Activated CD4-positive, CD25-positive, alpha-beta regulatory T cell treated with anti-CD3 and anti-CD28 coated beads, Interleukin-2, amount 50 U/mL, for 72 hours (primary cell): Measurements from ENCODE around the gene BORCS6.
"Not testable (repeated sequence)": the region's sequence is repeated elsewhere in the genome, so short reads cannot be mapped to it uniquely, and the experiment has no call there.

Source experiments
- DNase-seq: peaks from one replicate; pipeline ENCODE4 v3.0.0; 2021

Gene BORCS6

DNA sequence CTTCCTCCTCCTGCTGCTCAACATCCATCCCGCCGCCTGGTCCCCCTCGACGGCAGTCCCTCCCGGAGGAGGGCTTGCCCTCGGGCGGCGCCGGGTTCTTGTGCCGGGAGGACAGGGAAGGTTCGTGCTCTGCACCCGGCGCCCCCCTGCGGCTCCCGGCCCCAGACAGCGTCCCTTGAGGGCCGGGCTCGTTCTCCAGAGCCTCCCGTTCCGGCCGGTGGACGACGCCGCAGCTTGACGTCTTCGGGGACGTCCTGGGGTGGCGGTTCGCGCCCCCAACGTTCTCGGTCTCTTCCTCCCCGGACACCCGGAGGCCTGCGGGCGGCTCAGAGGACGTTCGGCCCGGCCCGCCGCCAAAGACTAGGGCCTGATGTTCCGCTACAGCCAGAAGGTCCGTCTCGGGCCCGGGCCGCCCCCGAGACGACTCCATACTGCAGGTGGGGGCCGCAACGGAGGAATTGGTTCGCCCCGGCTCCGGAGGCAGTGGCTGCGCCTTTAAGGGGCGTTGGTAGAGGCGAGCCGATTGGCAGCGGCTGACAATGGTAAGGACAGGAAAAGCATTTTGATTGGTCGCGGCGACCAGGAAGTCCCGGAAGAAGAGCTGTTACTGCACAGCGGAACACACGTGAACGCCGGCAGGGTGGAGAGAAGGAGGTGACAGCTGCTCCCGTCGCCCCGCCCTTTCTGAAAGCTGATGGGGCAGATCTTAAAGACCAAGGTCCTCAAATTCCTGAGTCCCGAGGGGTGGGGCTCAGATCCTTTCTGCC, at the start of gene BORCS6:
Gene BORCS6, minus strand, starts transcription at position 470 of the 767 bp plus-strand sequence. Its CDS starts 40 bp downstream, at position 430.
- DNase-seq, result peak; percentile 88

DNA sequence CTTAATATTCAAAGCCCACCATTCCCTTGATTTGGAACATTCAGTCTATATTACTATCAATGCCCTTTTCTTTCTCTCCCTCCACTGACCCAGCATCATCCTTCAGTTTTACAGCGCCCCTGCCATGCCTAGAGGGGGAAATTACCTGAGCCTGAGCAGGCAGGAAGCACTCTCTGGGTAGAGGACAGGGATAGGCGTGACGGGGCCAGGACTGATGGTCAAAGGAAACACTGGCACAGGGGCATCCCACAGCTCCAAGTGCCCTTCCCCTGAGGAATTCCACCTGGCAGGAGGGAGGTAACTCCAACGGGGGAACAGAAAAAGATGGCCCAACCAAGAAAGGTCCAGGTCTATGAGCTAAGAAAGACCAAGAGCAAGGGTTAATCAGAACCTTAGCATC, 47.9 kb upstream of the BORCS6 start:
- DNase-seq, result no peak

DNA sequence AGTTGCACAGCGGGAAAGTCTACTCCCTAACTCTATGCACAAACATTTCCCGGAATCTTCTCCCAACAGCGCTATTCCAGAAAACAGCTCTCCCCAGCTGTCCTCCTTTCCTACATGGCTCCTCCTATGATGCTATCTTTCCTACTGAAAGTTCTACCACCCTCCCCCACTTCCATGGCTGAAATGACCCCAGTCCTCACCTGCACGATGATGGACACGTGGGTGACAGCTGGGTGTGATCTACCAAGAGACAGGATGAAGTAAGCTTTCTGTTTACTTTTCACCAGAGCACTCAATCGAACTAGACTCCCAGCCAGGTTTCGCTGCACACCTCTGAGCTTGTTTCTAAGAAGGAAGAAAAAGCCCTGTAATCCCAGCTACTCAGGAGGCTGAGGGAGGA, 47.2 kb upstream of the BORCS6 start:
- no peak for DNase-seq

DNA sequence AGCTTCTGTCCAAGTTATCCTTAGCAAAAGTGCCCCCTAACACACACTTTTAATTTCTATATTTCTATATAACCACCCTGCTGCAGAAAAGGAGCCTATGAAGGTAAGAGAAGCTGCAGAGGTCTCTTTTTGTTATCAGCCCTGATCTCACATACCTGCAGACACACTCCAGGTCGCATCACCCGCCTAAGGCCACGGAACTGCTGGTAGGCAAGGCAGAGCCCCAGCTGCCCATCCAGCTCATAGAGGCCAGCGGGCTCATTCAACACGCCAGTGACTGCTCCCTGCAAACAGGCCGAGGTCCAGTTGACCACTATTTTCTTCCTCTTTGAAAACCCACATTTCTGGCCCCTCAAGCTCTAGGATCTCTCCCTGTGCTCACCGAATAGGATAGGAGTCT, 45.7 kb upstream of the BORCS6 start:
- no peak for DNase-seq

DNA sequence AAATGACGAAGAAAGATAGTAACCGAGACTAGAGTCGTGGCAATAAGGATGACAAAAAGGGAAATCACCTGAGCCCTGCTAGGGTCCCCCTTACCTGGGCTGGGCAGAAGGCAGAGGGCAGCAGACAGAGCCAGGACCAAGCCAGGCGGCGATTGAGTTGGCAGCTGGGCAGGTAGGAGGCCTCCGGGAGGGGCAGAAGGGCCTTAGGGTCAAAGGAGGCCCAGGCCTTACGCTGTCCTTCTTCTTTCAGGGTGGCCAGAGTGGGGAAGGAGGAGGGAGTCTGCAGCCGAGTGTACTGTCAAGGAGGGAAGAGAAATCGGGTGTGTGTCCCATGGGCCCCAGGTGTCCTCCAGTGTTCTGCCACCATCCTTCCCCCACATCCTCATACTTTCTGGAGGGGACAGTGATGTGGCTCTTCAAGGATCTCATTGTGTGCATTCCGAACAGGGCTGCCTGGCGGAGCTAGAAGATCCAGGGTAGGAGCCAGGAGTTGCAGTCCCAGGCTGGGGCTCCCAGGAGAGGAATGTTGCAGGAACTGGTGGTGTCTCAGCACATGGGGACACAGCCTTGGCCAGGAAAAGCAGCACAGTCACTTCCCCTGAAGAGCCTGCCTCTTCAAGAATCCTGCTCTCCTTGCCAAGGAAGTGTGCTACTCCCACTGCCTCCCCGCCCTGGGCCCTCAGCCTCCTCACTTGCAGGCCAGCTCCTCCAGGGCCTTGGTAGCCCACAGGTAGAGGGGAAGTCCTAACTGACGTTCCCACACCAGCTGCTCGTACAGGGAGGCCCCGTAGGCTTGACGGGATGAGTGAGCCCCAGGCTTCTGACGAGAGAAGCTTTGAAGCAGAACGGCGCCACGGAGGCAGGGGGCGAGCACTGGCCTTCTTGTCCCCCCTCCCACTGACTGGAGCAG, 44.6 kb upstream of the BORCS6 start:
- DNase-seq, result no peak

DNA sequence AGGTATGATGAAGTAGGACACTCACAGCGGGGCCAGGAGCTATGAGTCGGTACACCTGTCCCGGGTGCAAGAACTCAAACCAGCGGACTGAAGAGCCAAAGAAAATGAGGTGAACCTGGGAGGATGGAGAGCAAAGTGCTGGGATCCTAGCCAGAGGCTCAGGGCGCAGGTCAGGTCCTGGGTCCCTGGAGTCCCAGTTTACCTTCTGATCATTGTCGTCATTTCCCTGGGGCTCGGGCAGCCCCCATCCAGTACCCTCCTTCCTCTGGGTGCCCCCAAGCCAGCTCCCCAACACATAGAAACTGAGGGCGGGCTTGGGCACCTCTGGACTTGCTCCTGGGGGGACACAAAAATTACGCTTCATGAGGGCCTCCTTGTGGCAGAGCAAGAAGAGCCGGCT, 41.7 kb upstream of the BORCS6 start:
- no peak for DNase-seq

DNA sequence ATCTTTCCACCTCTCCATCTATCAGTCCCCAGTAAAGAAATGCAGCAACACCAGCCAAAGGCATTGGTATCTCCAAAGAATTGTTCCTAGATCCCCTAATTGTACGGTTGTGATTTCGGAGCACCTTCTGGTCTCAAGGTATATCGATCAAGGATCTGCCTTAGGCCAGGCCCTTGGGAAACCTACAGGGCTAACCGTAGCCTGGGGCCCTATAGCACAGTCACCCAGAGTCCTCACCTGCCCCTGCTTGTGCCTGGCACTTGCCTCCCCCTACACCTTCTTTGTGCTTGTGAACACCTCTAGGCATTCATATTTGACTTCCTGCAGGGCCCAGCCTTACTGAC, 37.2 kb upstream of the BORCS6 start:
- no peak for DNase-seq

DNA sequence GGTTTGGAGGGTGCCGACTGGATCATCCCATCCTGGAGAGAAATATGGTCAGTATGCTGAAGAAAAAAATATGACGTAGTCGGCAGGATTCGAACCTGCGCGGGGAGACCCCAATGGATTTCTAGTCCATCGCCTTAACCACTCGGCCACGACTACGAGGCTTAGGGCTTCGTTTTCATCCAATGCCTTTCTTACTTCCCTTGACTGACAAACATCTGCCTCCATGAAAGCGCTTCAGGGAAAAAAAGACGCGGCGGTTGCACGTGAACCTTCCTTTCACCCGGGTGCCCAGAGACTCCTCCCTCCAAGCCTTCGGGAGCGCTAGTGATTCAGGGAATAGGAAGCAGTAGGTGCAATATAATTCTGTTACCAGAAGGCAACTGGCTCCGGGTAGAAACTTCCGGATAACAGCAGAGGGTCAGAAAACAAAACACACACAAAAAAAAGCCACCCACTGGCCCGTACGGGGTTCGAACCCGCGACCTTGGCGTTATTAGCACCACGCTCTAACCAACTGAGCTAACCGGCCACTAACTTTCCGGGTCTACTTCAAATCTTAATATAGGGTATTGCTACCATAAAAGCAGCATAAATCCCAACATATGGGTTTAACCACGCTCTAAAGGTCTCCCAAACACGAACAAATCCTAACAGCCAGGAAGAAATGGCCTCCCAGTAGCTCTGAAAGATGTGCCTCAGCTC, 36.7 kb upstream of the BORCS6 start:
- DNase-seq, result peak; percentile 51

DNA sequence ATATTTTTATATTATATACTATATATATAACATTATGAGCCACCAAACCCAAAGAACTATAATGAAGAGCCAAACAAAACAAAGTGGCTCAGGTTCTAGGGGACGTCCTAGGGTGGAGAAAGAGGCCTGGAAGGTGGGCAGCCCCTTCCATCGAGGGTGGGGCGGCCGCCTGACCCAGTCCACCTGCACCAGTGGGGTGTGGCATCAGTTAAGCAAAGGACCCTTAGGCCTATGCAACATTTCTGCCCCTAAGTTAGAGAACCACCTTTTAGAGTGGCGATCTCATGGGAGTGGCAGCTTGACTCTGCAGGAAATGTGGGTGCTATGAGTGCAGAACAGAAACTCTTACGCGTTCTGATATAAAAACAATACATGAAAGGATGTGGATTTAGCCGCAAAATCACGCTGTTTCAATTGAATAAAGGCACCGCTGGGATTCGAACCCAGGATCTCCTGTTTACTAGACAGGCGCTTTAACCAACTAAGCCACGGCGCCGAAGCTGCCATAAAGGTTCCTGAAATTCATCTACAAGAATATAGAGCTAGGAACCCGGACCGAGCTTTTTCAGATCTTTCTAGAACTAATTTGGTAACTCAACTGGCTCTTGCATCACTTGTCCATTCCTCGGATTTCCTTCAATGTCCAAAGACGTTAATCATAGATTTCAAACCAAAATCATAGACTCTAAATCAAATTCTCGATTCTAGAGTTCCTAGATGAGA, 36.0 kb upstream of the BORCS6 start:
- DNase-seq, result peak; percentile 69

DNA sequence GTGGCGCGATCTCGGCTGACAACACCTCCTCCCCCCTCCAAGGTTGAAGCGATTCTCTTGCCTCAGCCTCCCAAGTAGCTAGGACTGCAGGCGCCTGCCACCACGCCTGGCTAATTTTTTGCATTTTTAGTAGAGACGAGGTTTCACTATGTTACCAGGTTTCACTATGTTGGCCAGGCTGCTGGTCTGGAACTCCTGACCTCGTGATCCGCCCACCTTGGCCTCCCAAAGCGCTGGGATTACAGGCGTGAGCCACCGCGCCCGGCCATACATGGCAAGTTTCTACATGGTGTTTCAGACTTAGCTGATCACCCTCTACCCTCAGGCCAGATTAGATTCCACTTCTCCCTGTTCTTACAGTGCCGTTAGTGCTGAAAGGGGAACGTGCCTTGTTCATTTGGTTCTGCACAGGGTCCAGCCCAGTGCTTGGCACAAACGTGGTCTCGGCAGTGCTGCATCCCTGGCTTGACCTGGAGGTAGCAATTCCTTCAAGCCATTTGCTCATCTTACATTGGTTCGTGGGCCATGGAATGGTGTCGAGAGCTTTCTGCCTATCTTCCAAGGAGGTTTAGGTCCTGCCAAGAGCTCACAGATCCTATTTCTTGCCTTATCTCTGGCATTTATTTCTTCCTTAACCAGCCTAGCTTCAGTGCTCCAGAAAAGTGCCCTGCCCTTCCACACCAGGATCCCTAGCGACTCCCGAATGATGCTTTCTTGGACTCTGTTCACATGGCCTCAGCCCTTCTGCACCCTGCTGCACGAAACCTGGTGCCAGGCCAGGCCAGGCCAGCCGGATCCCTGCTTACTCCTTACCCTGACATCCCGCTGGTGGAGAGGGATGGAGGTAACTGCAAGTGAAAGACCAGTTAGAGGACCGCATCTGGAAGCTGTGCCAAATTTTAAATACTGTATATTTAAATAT, 35.2 kb upstream of the BORCS6 start:
- no peak for DNase-seq

DNA sequence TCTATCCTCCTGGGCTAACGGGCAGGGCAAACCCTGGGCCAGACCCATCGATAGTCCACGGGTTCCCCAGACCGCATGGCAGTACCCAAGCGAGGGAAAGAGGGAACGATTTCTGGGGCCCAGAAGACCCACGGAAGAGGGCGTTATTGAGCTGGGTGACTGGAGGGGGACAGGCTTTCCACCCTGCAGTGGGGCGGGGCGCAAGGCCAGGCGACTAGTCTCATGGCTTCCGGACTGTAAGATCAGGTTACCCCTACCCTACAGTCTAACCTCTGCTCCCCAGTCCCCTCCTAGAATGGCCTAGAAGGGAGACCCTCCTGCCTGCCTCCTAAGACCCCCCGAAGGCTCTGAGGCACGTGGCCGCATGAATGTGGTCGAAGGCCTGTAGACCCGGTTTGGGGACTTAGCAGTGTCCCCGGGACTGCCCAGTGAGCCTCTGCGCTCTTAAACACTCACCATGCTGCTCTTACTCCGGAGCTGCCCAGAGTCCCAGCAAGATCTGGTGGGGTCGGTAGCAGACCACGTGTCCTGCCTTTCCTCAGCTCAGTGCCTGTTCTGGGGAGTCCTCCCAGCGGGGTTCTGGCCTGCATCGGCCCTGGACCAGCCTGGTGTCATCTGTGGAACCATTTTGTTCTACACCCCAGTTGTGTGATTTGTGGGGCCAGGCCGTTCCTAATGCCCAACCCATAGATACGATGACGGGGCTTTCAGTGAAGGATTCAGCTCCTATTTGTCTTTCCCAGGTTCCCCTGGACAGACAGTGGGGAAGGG, 33.6 kb upstream of the BORCS6 start:
- peak; percentile 67 for DNase-seq

DNA sequence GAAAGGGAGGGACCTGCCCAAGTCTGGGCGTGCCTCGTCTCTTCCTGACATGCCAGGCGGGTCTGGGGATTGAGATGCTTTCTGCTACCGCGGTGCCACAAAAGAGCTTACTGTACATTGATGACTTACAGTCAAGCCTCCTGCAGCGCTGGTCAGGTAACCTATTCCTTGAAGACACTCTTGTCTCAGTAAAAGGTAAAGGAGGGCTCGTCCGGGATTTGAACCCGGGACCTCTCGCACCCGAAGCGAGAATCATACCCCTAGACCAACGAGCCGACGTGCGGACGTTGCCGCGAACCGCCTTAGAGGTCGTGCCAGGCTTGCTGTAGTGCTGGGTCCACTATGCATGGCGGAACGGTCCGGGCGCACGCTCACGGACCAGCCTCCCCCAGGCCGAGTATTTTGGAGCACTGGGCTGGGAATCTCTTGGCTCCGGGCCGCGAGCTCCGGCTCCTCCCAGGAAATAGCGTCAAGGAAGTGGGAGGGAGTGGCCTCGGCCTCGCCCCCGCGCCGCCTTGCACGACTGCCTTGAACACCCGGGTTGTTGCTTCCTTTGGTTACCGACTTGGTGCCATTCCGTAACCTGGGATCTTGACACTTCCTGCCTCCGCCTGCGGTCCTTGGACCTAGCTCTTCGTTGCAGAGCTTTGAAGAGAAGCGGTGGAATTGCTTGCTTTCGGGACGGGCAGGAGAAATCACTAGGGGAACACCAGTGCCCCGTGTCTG, 32.8 kb upstream of the BORCS6 start:
- peak; percentile 96 for DNase-seq

DNA sequence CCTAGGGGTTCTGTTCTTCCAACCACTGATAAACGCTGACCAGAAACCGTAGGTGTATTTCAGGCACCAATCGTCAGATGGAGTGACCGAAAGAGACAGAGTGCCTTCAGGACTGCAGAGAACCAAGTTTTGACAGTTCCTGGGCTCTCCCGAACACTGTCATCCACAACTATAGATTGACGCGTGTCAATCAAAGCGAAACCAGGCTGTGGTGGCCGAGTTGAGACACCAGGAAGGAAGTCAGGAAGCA, 32.3 kb upstream of the BORCS6 start:
- DNase-seq, result no peak

DNA sequence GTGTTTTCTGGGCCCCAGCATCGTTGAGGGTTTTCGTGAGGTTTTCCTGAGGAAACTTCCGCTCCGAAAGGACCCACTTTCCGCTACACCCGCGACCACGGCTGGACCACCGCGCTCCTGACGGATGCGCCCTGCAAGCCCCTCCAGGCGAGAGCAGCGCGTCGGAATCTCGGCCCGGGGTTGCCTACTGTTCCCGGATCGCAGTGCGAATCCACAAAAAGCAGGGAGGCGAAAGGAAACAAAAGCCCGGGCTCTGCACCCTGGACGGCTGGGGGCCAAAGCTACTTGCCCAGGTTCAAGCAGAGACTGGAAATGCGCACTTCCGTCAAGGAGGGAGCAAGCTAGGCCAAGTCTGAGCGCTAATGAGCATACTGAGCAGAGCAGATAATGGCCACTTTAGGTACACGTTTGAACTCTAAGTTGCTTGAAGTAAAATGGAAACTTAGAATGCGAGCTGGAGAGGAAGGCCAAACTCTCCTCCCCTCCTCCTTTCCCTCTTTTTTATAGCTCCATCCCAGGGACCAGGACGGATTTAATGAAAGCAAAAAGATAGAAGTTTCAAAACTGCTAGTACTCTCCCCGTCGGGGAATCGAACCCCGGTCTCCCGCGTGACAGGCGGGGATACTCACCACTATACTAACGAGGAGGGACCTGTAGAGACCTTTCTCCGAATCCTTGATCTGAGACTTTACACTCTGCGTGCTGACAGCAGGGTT, 31.8 kb upstream of the BORCS6 start:
- DNase-seq, result peak; percentile 93

DNA sequence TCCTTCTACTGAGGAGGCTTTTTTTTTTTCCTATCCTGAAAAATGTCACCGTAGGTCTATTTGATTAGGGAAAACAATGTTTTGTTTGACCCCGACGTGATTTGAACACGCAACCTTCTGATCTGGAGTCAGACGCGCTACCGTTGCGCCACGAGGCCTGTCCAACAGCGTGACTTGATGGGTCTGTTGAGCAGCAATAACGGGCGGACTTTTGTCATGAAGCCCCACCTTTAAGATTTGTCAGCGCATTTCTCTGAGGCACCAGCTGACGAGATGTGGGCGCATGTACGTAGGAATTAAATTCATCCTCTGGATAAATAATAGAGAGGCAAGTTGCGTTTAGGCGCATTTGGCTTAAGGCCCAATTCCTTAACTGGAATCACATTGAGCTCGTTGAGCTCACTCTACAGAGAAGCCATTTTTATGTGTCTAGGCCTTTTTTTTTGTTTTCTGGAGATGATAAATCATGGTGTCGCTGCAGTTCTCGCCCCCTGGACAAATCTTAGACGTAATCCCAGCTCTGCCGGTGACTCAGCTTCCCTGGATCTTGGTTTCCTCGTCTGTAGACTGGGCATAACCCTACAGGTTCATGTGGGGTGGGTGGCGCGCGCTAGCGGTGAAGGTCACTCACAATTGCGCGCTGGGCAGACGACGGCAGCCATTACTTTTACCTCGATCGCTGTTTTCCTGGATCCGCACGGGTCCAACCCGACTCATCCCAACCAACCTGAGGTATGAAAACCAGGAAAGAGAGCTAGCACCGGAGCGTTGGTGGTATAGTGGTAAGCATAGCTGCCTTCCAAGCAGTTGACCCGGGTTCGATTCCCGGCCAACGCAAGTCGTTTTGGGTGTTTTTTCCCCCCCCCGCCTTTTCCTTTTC, 31.0 kb upstream of the BORCS6 start:
- DNase-seq, result peak; percentile 94

DNA sequence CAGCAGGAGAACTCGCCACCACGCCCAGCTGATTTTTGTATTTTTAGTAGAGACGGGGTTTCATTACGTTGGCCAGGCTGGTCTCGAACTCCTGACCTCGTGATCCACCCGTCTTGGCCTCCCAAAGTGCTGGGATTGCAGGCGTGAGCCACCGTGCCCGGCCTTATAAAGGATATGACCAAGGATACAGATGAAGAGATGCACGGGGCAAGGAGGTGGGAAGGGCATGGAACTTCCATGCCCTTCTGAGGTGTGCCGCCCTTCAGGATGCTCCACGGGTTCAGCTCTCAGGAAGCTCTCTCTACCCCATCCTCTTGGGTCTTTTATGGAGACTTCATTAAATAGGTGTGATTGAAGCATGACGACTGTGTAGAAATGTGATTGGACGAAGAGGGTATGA, 24.0 kb upstream of the BORCS6 start:
- DNase-seq, result not testable (repeated sequence)

DNA sequence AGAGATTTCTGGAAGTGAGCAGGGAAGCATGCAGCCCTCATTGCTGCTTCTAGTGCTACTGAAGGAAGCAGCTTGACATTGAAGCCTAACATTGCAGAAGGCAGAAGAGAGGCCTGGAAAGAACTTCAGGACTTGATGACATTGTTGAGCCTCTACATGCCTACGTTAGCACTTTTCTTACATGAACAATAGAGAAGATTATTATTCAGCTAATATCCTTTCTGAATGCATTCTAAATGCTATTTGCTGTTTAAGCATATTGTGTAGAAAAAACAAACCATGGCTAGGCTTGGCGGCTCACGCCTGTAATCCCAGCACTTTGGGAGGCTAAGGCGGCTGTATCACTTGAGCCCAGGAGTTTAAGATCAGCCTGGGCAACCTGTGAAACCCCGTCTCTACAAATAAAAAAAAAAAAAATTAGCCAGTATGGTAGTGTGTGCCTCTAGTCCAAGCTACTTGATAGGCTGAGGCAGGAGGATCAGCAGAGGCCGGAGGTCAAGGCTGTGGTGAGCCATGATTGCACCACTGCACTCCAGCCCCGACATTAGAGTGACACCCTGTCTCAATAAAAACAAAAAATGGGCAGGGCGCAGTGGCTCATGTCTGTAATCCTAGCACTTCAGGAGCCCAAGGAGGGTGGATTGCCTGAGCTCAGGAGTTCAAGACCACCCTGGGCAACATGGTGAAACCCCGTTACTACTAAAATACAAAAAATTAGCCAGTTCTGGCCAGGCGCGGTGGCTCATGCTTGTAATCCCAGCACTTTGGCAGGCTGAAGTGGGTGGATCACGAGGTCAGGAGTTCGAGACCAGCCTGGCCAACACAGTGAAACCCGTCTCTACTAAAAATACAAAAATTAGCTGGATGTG, 22.6 kb upstream of the BORCS6 start:
- no peak for DNase-seq
